SK-N-SH treated with all-trans-retinoic acid at 6 μM for 48 hours (cell line): ENCODE results near the gene UBXN6.

Experiments used
- ARNTL ChIP-seq: fragments of 450-650 bp; formaldehyde crosslinking; IDR thresholded peaks from 2 replicates; pipeline ENCODE4 v1.5.0; 2020; ENCODE audit warnings: low read depth, mild to moderate bottlenecking, moderate library complexity, borderline replicate concordance
- CSDC2 ChIP-seq: fragments of 250-450 bp; sonication (Bioruptor Pico); IDR thresholded peaks from 2 replicates; pipeline ENCODE4 v1.5.0; 2020; ENCODE audit warnings: mild to moderate bottlenecking, moderate library complexity
- CSRNP3 ChIP-seq: fragments of 250-450 bp; sonication (Bioruptor Pico); IDR thresholded peaks from 2 replicates; pipeline ENCODE4 v1.5.1; 2021; ENCODE audit warnings: mild to moderate bottlenecking, moderate library complexity
- GLIS3 ChIP-seq: fragments of 250-450 bp; sonication (Bioruptor Pico); IDR thresholded peaks from 2 replicates; pipeline ENCODE4 v1.5.0; 2020; ENCODE audit warnings: mild to moderate bottlenecking, moderate library complexity
- PATZ1 ChIP-seq: fragments of 250-450 bp; sonication (Bioruptor Pico); IDR thresholded peaks from 2 replicates; pipeline ENCODE4 v1.8.0; 2020; ENCODE audit warnings: mild to moderate bottlenecking, moderate library complexity, borderline replicate concordance
- RARB ChIP-seq: fragments of 250-450 bp; sonication (Bioruptor Pico); IDR thresholded peaks from 2 replicates; pipeline ENCODE4 v1.8.0; 2021; ENCODE audit warnings: mild to moderate bottlenecking, moderate library complexity
- TCF4 ChIP-seq: fragments of 250-450 bp; sonication (Bioruptor Pico); IDR thresholded peaks from 2 replicates; pipeline ENCODE4 v1.8.0; 2021; ENCODE audit warnings: mild to moderate bottlenecking, moderate library complexity, borderline replicate concordance
- TOX ChIP-seq: fragments of 250-450 bp; sonication (Bioruptor Pico); IDR thresholded peaks from 2 replicates; pipeline ENCODE4 v1.8.0; 2021; ENCODE audit warnings: mild to moderate bottlenecking, moderate library complexity, borderline replicate concordance
- TSHZ2 ChIP-seq: fragments of 250-450 bp; sonication (Bioruptor Pico); IDR thresholded peaks from 2 replicates; pipeline ENCODE4 v1.5.0; 2020; ENCODE audit warnings: mild to moderate bottlenecking, moderate library complexity
- ZFP3 ChIP-seq: fragments of 250-450 bp; sonication (Bioruptor Pico); IDR thresholded peaks from 2 replicates; pipeline ENCODE4 v1.5.0; 2020; ENCODE audit warnings: mild to moderate bottlenecking, moderate library complexity
- ZFP30 ChIP-seq: fragments of 450-650 bp; formaldehyde crosslinking; IDR thresholded peaks from 2 replicates; pipeline ENCODE4 v1.5.0; 2022; ENCODE audit warnings: mild to moderate bottlenecking, moderate library complexity
- ZNF565 ChIP-seq: fragments of 450-650 bp; formaldehyde crosslinking; conservative IDR thresholded peaks from 2 replicates; pipeline ENCODE4 v1.5.0; 2020; ENCODE audit warnings: low read depth, mild to moderate bottlenecking, moderate library complexity
- ZNF8 ChIP-seq: fragments of 450-650 bp; formaldehyde crosslinking; IDR thresholded peaks from 2 replicates; pipeline ENCODE4 v1.5.0; 2020; ENCODE audit warnings: mild to moderate bottlenecking, moderate library complexity

GRCh38 chr19:4430760-4431159, 26.8 kb downstream of the UBXN6 start:
- TF ChIP-seq TCF4 (CRISPR knock-in tag) (no peak), GLIS3 (CRISPR knock-in tag) (no peak), ZNF565 (CRISPR knock-in tag) (no peak), TOX (CRISPR knock-in tag) (no peak), CSDC2 (no peak), ZFP3 (CRISPR knock-in tag) (no peak), CSRNP3 (no peak), PATZ1 (CRISPR knock-in tag) (no peak), ZFP30 (no peak), RARB (CRISPR knock-in tag) (no peak), ZNF8 (CRISPR knock-in tag) (no peak), ARNTL (CRISPR knock-in tag) (no peak), TSHZ2 (CRISPR knock-in tag) (no peak)
